H1 (cell line): Measurements from ENCODE around the gene PDK2. TPM values are rescaled to one million over a fixed set of nuclear protein-coding genes. Genes with fewer than 3 reads are reported as not detected.

Experiments used
- CTCF ChIA-PET: fragments of 300-600 bp; sonication (Branson Sonifier 250); formaldehyde crosslinking; loops from one replicate; lab custom pipeline; 2021; ENCODE audit not compliant: partially characterized antibody; lab: Charles Lee
- POLR2A ChIA-PET: fragments of 300-600 bp; sonication (Branson Sonifier 250); formaldehyde crosslinking; loops from one replicate; lab custom pipeline; 2021; ENCODE audit warnings: inconsistent platforms; ENCODE audit not compliant: partially characterized antibody; lab: Charles Lee
- DNase-seq, 2 experiments: peaks; one replicate each; pipeline versions ENCODE4 v3.0.0 to v3.0.0-alpha.2; 2010 to 2022; ENCODE audit warnings: low spot score in 2 of 2, low read depth in 1 of 2, mixed read lengths in 1 of 2
- FAIRE-seq: peaks from 2 replicates; lab custom pipeline; 2011; peaks lifted over from hg19 to GRCh38; lab: Jason Lieb, UNC
- H2AFZ ChIP-seq: 2 replicates; pipeline ENCODE4 v1.8.1; 2012; ENCODE audit warnings: low read length, inconsistent platforms
- H2AK5ac ChIP-seq: 2 replicates; pipeline ENCODE4 v1.6.1; 2013; ENCODE audit warnings: low read depth, low read length
- H2BK120ac ChIP-seq: replicated peaks from 2 replicates; pipeline ENCODE3; 2013; ENCODE audit warnings: low read depth, low read length, inconsistent platforms
- H2BK12ac ChIP-seq: 2 replicates; pipeline ENCODE4 v1.6.1; 2013; ENCODE audit warnings: low read depth, low read length
- H2BK15ac ChIP-seq: 2 replicates; pipeline ENCODE4 v1.6.1; 2013; ENCODE audit warnings: low read length
- H2BK20ac ChIP-seq: 2 replicates; pipeline ENCODE4 v1.6.1; 2013; ENCODE audit warnings: low read length
- H2BK5ac ChIP-seq: 2 replicates; pipeline ENCODE4 v1.6.1; 2013; ENCODE audit warnings: low read depth, low read length
- H3K14ac ChIP-seq: 2 replicates; pipeline ENCODE4 v1.6.1; 2013; ENCODE audit warnings: inconsistent platforms; ENCODE audit not compliant: insufficient read length
- H3K18ac ChIP-seq: 2 replicates; pipeline ENCODE4 v1.6.1; 2013; ENCODE audit warnings: low read length; ENCODE audit errors: extremely low read depth
- H3K23ac ChIP-seq: 2 replicates; pipeline ENCODE4 v1.6.1; 2013; ENCODE audit warnings: inconsistent platforms; ENCODE audit not compliant: insufficient read length
- H3K23me2 ChIP-seq: 2 replicates; pipeline ENCODE4 v1.6.1; 2013; ENCODE audit warnings: low read depth, low read length
- H3K27ac ChIP-seq: 2 replicates; pipeline ENCODE4 v1.6.1; 2011; ENCODE audit warnings: low read depth, low read length, inconsistent platforms
- H3K27me3 ChIP-seq, 4 experiments: replicated peaks in 1 of 4; 1 replicate in 1 of 4; 2 replicates in 3 of 4; pipeline versions ENCODE4 v1.6.1 to v1.8.1; 2011 to 2013; ENCODE audit warnings: low read length in 3 of 4, mild to moderate bottlenecking in 3 of 4, inconsistent platforms in 2 of 4, mixed read lengths in 2 of 4, moderate library complexity in 1 of 4; ENCODE audit not compliant: control insufficient read depth in 3 of 4, insufficient read depth in 3 of 4; ENCODE audit errors: extremely low read depth in 1 of 4
- H3K36me3 ChIP-seq, 4 experiments: 2 replicates each; pipeline versions ENCODE4 v1.6.1 to v1.8.1; 2011 to 2013; ENCODE audit warnings: mild to moderate bottlenecking in 4 of 4, low read length in 3 of 4, moderate library complexity in 2 of 4, control low read depth in 1 of 4, inconsistent platforms in 1 of 4; ENCODE audit not compliant: insufficient read depth in 4 of 4, control insufficient read depth in 2 of 4
- H3K4ac ChIP-seq: replicated peaks from 2 replicates; pipeline ENCODE3; 2013; ENCODE audit warnings: low read length, low read depth, mixed read lengths, inconsistent platforms; ENCODE audit not compliant: insufficient read length
- H3K4me1 ChIP-seq, 4 experiments: replicated peaks in 1 of 4; 1 replicate in 1 of 4; 2 replicates in 3 of 4; pipeline versions ENCODE4 v1.6.1 to v1.8.1; 2011 to 2013; ENCODE audit warnings: low read length in 3 of 4, inconsistent platforms in 2 of 4, mixed read lengths in 1 of 4; ENCODE audit not compliant: insufficient read depth in 4 of 4, control insufficient read depth in 3 of 4
- H3K4me2 ChIP-seq, 2 experiments: 2 replicates each; pipeline versions ENCODE4 v1.6.1 to v1.8.1; 2011 to 2013; ENCODE audit warnings: low read depth in 2 of 2, low read length in 2 of 2, control low read depth in 1 of 2, inconsistent platforms in 1 of 2, mild to moderate bottlenecking in 1 of 2; ENCODE audit not compliant: insufficient read depth in 1 of 2
- H3K4me3 ChIP-seq, 4 experiments: fragments of 200-600, 300-600 bp in 1 of 4; sonication (generic), shearing (Covaris generic), sonication (Bioruptor Twin) in 1 of 4; 2 replicates each; pipeline versions ENCODE4 v1.5.1 to v1.8.1; 2011 to 2016; ENCODE audit warnings: low read length in 4 of 4, low read depth in 3 of 4, control low read depth in 2 of 4, inconsistent platforms in 2 of 4, mild to moderate bottlenecking in 2 of 4, mixed read lengths in 1 of 4, moderate library complexity in 1 of 4; ENCODE audit not compliant: insufficient read depth in 2 of 4; ENCODE audit errors: extremely low read depth in 1 of 4
- H3K56ac ChIP-seq: replicated peaks from 2 replicates; pipeline ENCODE3; 2013; ENCODE audit warnings: low read depth, mild to moderate bottlenecking, mixed read lengths, low read length, inconsistent platforms; ENCODE audit not compliant: insufficient read length
- H3K79me1 ChIP-seq: 2 replicates; pipeline ENCODE4 v1.6.1; 2013; ENCODE audit warnings: low read depth, low read length, control low read depth
- H3K79me2 ChIP-seq, 2 experiments: 2 replicates each; pipeline versions ENCODE4 v1.6.1 to v1.8.1; 2012 to 2013; ENCODE audit warnings: low read length in 2 of 2, mild to moderate bottlenecking in 2 of 2, inconsistent platforms in 1 of 2; ENCODE audit not compliant: insufficient read depth in 2 of 2, control insufficient read depth in 1 of 2
- H3K9ac ChIP-seq, 4 experiments: replicated peaks in 1 of 4; 1 replicate in 1 of 4; 2 replicates in 3 of 4; pipeline versions ENCODE4 v1.6.1 to v1.8.1; 2011 to 2013; ENCODE audit warnings: low read depth in 3 of 4, low read length in 3 of 4, control low read depth in 2 of 4, mild to moderate bottlenecking in 2 of 4, moderate library complexity in 2 of 4, inconsistent platforms in 1 of 4; ENCODE audit errors: extremely low read depth in 1 of 4
- H3K9me3 ChIP-seq, 2 experiments: 2 replicates each; pipeline versions ENCODE4 v1.6.1 to v1.8.1; 2012 to 2013; ENCODE audit warnings: mild to moderate bottlenecking in 2 of 2, moderate library complexity in 2 of 2, control low read depth in 1 of 2, inconsistent platforms in 1 of 2, low read depth in 1 of 2, low read length in 1 of 2, mixed read lengths in 1 of 2; ENCODE audit not compliant: insufficient read depth in 2 of 2
- H4K20me1 ChIP-seq, 2 experiments: replicated peaks in 1 of 2; 2 replicates each; pipeline versions ENCODE3 to v1.8.1; 2011 to 2013; ENCODE audit warnings: inconsistent platforms in 2 of 2, low read length in 2 of 2, mild to moderate bottlenecking in 1 of 2; ENCODE audit not compliant: insufficient read depth in 2 of 2, control insufficient read depth in 1 of 2
- H4K5ac ChIP-seq: 2 replicates; pipeline ENCODE4 v1.6.1; 2013; ENCODE audit warnings: low read length, low read depth, mixed read lengths, inconsistent platforms; ENCODE audit not compliant: insufficient read length
- H4K8ac ChIP-seq: 2 replicates; pipeline ENCODE4 v1.8.0; 2013; ENCODE audit warnings: mild to moderate bottlenecking, moderate library complexity, low read length, inconsistent platforms; ENCODE audit not compliant: insufficient read depth; ENCODE audit errors: extremely low read depth
- H4K91ac ChIP-seq: replicated peaks from 2 replicates; pipeline ENCODE3; 2013; ENCODE audit warnings: low read length, mixed read lengths, inconsistent platforms; ENCODE audit not compliant: insufficient read length
- BCL11A ChIP-seq, 2 experiments: IDR thresholded peaks; one replicate each; pipeline ENCODE4 v1.6.1; 2011; ENCODE audit warnings: low read depth in 2 of 2, low read length in 2 of 2, mild to moderate bottlenecking in 2 of 2
- CTBP2 ChIP-seq: IDR thresholded peaks from 2 replicates; pipeline ENCODE4 v1.7.0; 2011; ENCODE audit warnings: borderline replicate concordance, mild to moderate bottlenecking, moderate library complexity, mixed read lengths, low read length; ENCODE audit not compliant: insufficient read depth, insufficient read length
- EP300 ChIP-seq, 2 experiments: IDR thresholded peaks; 1 replicate in 1 of 2; 2 replicates in 1 of 2; pipeline ENCODE4 v1.6.1; 2011 to 2012; ENCODE audit warnings: low read depth in 2 of 2, low read length in 2 of 2, mild to moderate bottlenecking in 2 of 2, borderline replicate concordance in 1 of 2, inconsistent platforms in 1 of 2, moderate library complexity in 1 of 2
- NANOG ChIP-seq: IDR thresholded peaks from 2 replicates; pipeline ENCODE4 v1.6.1; 2011; ENCODE audit warnings: low read length, low read depth, mild to moderate bottlenecking, inconsistent platforms; ENCODE audit not compliant: insufficient read depth, poor library complexity, severe bottlenecking
- NRF1 ChIP-seq: IDR thresholded peaks from 2 replicates; pipeline ENCODE4 v1.6.1; 2011; ENCODE audit warnings: mild to moderate bottlenecking, low read depth, low read length, improper control_type of control experiment
- PHF8 ChIP-seq: fragments of 200-600 bp; sonication (generic); conservative IDR thresholded peaks from 2 replicates; pipeline ENCODE4 v1.7.1; 2012; ENCODE audit warnings: low read depth, mild to moderate bottlenecking, inconsistent platforms, low read length, moderate library complexity
- POLR2A ChIP-seq, 2 experiments: IDR thresholded peaks; 1 replicate in 1 of 2; 2 replicates in 1 of 2; pipeline ENCODE4 v1.6.1; 2011; ENCODE audit warnings: low read depth in 2 of 2, low read length in 2 of 2, mild to moderate bottlenecking in 2 of 2; ENCODE audit errors: control extremely low read depth in 1 of 2
- POU5F1 ChIP-seq: IDR thresholded peaks from 2 replicates; pipeline ENCODE4 v1.6.1; 2011; ENCODE audit warnings: low read depth, mild to moderate bottlenecking, low read length, moderate library complexity
- WGBS, 2 experiments: shearing (Covaris generic) in 1 of 2; methylation state at CpG; one replicate each; pipeline versions ENCODE4 v1.1.6 to v1.1.7; 2013 to 2015; ENCODE audit warnings: low lambda C conversion rate in 2 of 2, mixed read lengths in 2 of 2, inconsistent platforms in 1 of 2, low coverage in 1 of 2, missing lambda C conversion rate in 1 of 2; ENCODE audit not compliant: insufficient replicate concordance in 2 of 2, insufficient coverage in 1 of 2, insufficient read length in 1 of 2; ENCODE audit errors: extremely low coverage in 1 of 2, missing lambda C conversion rate in 1 of 2; 5-methylcytosine and 5-hydroxymethylcytosine counted together
- polyA plus RNA-seq, 7 experiments: library from polyadenylated mRNA; depleted of rRNA in 3 of 7; stranded (reverse) in 5 of 7; unstranded in 2 of 7; fragments of >200 nt in 5 of 7; fragments of 200-250 nt in 2 of 7; gene quantifications; 1 replicate in 5 of 7; 2 replicates in 1 of 7; 4 replicates in 1 of 7; pipeline versions ENCODE4 v1.2.1 to v1.2.3, GENCODE V29; 2011 to 2013; ENCODE audit warnings: missing spikeins in 2 of 7, mixed read lengths in 2 of 7
- total RNA-seq: library from RNA; stranded (reverse); fragmentation: NEBNext Ultra II Directional; extraction: Animal tissue kit (Norgen Biotek cat#: 25700); gene quantifications from 2 replicates; pipeline ENCODE4 v1.2.1, GENCODE V29; 2021
- TF ChIP-seq, protein P1 (sequence below): IDR thresholded peaks from 2 replicates; pipeline ENCODE4 v1.6.1; 2012; ENCODE audit warnings: low read length, inconsistent platforms
- TF ChIP-seq, protein P2 (sequence below): IDR thresholded peaks from 2 replicates; pipeline ENCODE4 v1.6.1; 2011; ENCODE audit warnings: low read length, improper control_type of control experiment

The PDK2 gene
- total and polyA plus RNA-seq, 2 of the 8 experiments (the other 6 are each of a cell fraction or from before 2014, with no cell fraction given): 18.3 to 121 TPM

DNA sequence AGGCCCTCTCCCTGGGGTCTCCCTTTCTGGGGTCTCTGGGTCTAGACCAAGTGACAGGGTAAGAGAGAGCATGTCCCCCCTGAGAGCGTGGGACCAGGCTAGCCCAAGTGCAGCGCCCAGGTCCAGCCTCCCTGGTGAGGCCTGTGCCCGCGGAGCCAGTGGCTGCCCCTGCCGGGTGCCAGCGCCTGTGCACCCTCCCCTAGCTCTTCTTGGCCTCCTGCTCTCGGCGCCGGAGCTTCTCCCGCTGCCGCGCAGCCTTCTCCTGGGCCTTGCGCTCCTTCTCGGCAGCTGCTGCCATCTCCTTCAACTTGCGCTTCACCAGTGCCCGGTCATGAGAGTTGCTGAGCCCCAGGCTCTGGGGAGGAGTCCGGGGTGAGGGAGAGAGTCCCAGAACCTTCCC lies 17.5 kb downstream of the PDK2 start:
- Histone ChIP-seq H4K20me1 (peaks cover 0 to 2% of the 10 kb centered on the region in 2 experiments), H2BK20ac (no peak overlapping the region), H2BK12ac (no peak overlapping the region), H3K79me2 (no peaks in the 10 kb centered on the region), H2BK15ac (0 out of 2 replicates have a peak overlapping the region, but pooled peaks have one; percentile 81), H2AFZ (no peak overlapping the region), H3K23ac (no peak overlapping the region), H3K18ac (no peak overlapping the region), H3K23me2 (peaks cover 2% of the 10 kb centered on the region; the same call in 1 of the 2 replicates), H4K8ac (no peak overlapping the region), H3K4ac (no peak overlapping the region), H2BK120ac (no peak overlapping the region), H3K36me3 (no peaks in the 10 kb centered on the region; a peak in 2 of 8 replicates), H4K5ac (no peak overlapping the region), H3K27ac (no peak overlapping the region), H3K4me1 (peaks cover 6 to 13% (median 10%) of the 10 kb centered on the region in 4 experiments), H3K14ac (no peak overlapping the region), H3K56ac (no peak overlapping the region), H3K79me1 (no peaks in the 10 kb centered on the region), H3K9ac (no peak overlapping the region), H2BK5ac (no peak overlapping the region), H4K91ac (no peak overlapping the region), H2AK5ac (no peak overlapping the region), H3K4me3 (no peak overlapping the region), H3K4me2 (no peak overlapping the region), H3K27me3 (peaks cover 0 to 2% (median under 1%) of the 10 kb centered on the region in 4 experiments; a peak in 2 of 7 replicates), H3K9me3 (no peaks in the 10 kb centered on the region)
- no peak for DNase-seq
- ChIA-PET POLR2A (interaction anchor here (0.6 to 1.6 kb wide), 4 partner anchors 9 to 226 kb away, joined by 3 to 5 read pairs (median 4); no protein-coding TSS in a partner anchor), CTCF (interaction anchor here (0.6 to 23.0 kb wide), 13 partner anchors 12 to 222 kb away, joined by 3 to 412 read pairs (median 4); partner anchors contain the start of genes DLX3, PDK2 and PPP1R9B)
- WGBS, 2 experiments: 94% methylated on average over 17 of the region's 17 CpGs; no CpG with 5 or more reads in 1 of the 2 experiments
- FAIRE-seq: no peak
- TF ChIP-seq NRF1 (no peak), POU5F1 (no peak), EP300 (IDR thresholded peaks at IDR 0.05; ENCODE audit: borderline replicate concordance in 1 of 2, low read depth in 2 of 2, low read length in 2 of 2) (no peak), POLR2A (IDR thresholded peaks at IDR 0.05; ENCODE audit: control extremely low read depth in 1 of 2, low read depth in 2 of 2, low read length in 2 of 2) (no peak), PHF8 (no peak), BCL11A (IDR thresholded peaks at IDR 0.05; ENCODE audit: low read depth in 2 of 2, low read length in 2 of 2) (no peak), CTBP2 (no peak), NANOG (no peak)
- TF ChIP-seq, protein P1, sequence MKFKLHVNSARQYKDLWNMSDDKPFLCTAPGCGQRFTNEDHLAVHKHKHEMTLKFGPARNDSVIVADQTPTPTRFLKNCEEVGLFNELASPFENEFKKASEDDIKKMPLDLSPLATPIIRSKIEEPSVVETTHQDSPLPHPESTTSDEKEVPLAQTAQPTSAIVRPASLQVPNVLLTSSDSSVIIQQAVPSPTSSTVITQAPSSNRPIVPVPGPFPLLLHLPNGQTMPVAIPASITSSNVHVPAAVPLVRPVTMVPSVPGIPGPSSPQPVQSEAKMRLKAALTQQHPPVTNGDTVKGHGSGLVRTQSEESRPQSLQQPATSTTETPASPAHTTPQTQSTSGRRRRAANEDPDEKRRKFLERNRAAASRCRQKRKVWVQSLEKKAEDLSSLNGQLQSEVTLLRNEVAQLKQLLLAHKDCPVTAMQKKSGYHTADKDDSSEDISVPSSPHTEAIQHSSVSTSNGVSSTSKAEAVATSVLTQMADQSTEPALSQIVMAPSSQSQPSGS: no peak
- TF ChIP-seq, protein P2, sequence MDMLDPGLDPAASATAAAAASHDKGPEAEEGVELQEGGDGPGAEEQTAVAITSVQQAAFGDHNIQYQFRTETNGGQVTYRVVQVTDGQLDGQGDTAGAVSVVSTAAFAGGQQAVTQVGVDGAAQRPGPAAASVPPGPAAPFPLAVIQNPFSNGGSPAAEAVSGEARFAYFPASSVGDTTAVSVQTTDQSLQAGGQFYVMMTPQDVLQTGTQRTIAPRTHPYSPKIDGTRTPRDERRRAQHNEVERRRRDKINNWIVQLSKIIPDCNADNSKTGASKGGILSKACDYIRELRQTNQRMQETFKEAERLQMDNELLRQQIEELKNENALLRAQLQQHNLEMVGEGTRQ: no peak
